Lung (tissue), 12 donors: ENCODE data around the gene FHOD3. TPM values are rescaled to one million over a fixed set of nuclear protein-coding genes. Genes with fewer than 3 reads are reported as not detected.

Experiments
- ATAC-seq: fragments of 200-7000 bp; cut with Tn5 transposase; one replicate; pipeline ENCODE4 v1.9.1; 2020; ENCODE audit warnings: moderate number of reproducible peaks; ENCODE audit not compliant: insufficient read depth, low FRiP score
- DNase-seq, 3 donors: peaks; one replicate each; pipeline ENCODE4 v3.0.0-alpha.2; 2013 to 2017
- H3K27ac ChIP-seq, 2 donors: one replicate each; pipeline ENCODE4 v1.5.1; 2013; ENCODE audit warnings: mild to moderate bottlenecking in 2 of 2, moderate library complexity in 2 of 2, control low read depth in 1 of 2, inconsistent platforms in 1 of 2, low read depth in 1 of 2, low read length in 1 of 2
- H3K27me3 ChIP-seq, 3 donors: one replicate each; pipeline ENCODE4 v1.5.1; 2013; ENCODE audit warnings: low read length in 2 of 3; ENCODE audit not compliant: control insufficient read depth in 3 of 3, insufficient read depth in 3 of 3
- H3K36me3 ChIP-seq, 4 donors: one replicate each; pipeline ENCODE4 v1.5.1; 2013; ENCODE audit warnings: low read length in 4 of 4, mild to moderate bottlenecking in 1 of 4, moderate library complexity in 1 of 4; ENCODE audit not compliant: control insufficient read depth in 4 of 4, insufficient read depth in 4 of 4
- H3K4me1 ChIP-seq, 5 donors: one replicate each; pipeline ENCODE4 v1.5.1; 2013; ENCODE audit warnings: low read length in 5 of 5, mild to moderate bottlenecking in 2 of 5, moderate library complexity in 1 of 5; ENCODE audit not compliant: control insufficient read depth in 5 of 5, insufficient read depth in 5 of 5
- H3K4me3 ChIP-seq: one replicate; pipeline ENCODE4 v1.5.1; 2013; ENCODE audit warnings: mild to moderate bottlenecking, control low read depth, moderate library complexity
- H3K9ac ChIP-seq, 2 donors: one replicate each; pipeline ENCODE4 v1.5.1; 2013; ENCODE audit warnings: low read length in 2 of 2, control low read depth in 1 of 2; ENCODE audit not compliant: insufficient read depth in 1 of 2
- H3K9me3 ChIP-seq, 4 donors: one replicate each; pipeline ENCODE4 v1.5.1; 2013; ENCODE audit warnings: low read length in 3 of 4, mild to moderate bottlenecking in 1 of 4, moderate library complexity in 1 of 4; ENCODE audit not compliant: control insufficient read depth in 4 of 4, insufficient read depth in 3 of 4
- WGBS, 2 donors: extraction: QIAGEN DNeasy Blood & Tissue Kit; methylation state at CpG; one replicate each; pipeline ENCODE4 v1.1.7; 2013; 5-methylcytosine and 5-hydroxymethylcytosine counted together
- polyA plus RNA-seq, 2 donors: library from polyadenylated mRNA; stranded (reverse); fragments of 200-250 nt; gene quantifications; one replicate each; pipeline ENCODE4 v1.2.1, GENCODE V29; 2013
- total RNA-seq, 2 donors: library from RNA; depleted of rRNA in 1 of 2; stranded (reverse); fragments of >200 nt in 1 of 2; gene quantifications; one replicate each; pipeline ENCODE4 v1.2.1, GENCODE V29; 2014 to 2021
- TF ChIP-seq, protein P1 (sequence below): IDR thresholded peaks from 2 replicates; pipeline ENCODE4 v1.5.1; 2012; ENCODE audit warnings: mild to moderate bottlenecking; ENCODE audit errors: control extremely low read depth, extremely low read depth
- donor health status: control.
- donor health status: control.
- donor health status: Bipolar disorder and iron deficiency.
- donor health status: healthy.
- donor health status: DM: yes; HTN: yes; CAD: no.

Gene FHOD3
- total and polyA plus RNA-seq, 4 donors, result 1.0 to 7.4 (median 2.9) TPM

DNA sequence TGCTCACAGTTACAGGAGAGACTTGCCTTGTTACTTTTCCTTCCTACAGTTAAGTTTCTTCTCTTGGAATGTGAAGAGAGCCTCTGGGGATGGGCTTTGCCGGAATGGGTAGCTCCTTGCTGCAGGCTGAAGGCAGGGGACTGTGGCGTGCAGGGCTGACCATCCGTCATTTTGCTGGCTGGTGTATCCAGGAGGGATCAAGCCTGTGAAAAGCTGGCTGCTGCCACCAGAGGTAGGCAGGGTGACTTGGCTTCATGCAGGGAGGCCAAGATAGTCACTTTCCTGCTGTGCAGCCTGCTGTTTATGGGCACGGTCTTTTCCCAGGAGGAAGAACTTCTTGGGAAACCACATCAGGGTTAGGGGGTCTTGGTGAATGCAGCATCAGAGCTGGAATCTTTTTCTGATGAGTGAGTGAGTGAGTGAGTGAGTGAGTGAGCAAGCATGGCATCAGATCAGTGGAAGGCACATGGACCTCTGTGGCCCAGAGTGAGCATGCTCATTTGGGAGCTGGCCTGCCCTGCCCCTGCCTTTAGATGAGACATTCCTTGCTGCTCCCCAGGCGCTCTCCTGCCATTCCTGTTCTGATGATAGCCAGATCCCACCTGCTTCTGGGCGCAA lies 33.0 kb downstream of the FHOD3 start:
- peak overlapping the region in 1 of 2 donors; percentile 48 for H3K27ac ChIP-seq
- H3K4me3 ChIP-seq, result no peak overlapping the region
- 77 to 82% methylated on average over 6 of the region's 6 CpGs for WGBS, 2 donors
- no peaks in the 10 kb centered on the region for H3K27me3 ChIP-seq
- DNase-seq (no peak), ATAC-seq (no peak)
- TF ChIP-seq, protein P1, sequence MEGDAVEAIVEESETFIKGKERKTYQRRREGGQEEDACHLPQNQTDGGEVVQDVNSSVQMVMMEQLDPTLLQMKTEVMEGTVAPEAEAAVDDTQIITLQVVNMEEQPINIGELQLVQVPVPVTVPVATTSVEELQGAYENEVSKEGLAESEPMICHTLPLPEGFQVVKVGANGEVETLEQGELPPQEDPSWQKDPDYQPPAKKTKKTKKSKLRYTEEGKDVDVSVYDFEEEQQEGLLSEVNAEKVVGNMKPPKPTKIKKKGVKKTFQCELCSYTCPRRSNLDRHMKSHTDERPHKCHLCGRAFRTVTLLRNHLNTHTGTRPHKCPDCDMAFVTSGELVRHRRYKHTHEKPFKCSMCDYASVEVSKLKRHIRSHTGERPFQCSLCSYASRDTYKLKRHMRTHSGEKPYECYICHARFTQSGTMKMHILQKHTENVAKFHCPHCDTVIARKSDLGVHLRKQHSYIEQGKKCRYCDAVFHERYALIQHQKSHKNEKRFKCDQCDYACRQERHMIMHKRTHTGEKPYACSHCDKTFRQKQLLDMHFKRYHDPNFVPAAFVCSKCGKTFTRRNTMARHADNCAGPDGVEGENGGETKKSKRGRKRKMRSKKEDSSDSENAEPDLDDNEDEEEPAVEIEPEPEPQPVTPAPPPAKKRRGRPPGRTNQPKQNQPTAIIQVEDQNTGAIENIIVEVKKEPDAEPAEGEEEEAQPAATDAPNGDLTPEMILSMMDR, result no peak
- no peak overlapping the region for H3K9ac ChIP-seq
- peaks cover 0 to 26% (median 8%) of the 10 kb centered on the region in 5 donors for H3K4me1 ChIP-seq
- no peaks in the 10 kb centered on the region for H3K9me3 ChIP-seq
- no peaks in the 10 kb centered on the region for H3K36me3 ChIP-seq

DNA sequence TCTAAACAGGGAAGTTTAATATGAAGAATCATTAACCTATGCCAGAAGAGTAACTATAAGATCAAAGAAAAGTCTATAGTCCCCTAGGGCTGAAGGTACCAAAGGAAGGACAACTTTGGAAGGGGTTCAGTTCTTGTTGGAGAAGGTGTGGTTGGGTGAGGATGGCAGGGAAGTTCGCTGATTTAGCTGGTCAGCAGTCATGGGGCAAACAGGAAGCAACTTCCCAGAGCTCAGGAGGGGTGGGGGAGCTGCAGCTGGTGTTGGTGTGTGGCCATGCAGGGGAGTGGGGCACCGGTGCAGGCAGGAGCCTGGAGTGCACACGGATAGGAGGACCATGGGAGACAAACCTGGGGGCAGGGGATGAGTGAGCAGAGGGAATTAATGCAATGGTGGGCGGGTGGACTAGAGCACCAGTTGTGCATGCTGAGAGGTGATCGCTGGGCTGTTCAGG lies 34.0 kb downstream of the FHOD3 start:
- 49 to 51% methylated on average over 5 of the region's 5 CpGs for WGBS, 2 donors
- no peak overlapping the region for H3K9ac ChIP-seq
- no peak overlapping the region for H3K27ac ChIP-seq
- ATAC-seq, result no peak
- DNase-seq, result no peak
- no peaks in the 10 kb centered on the region for H3K9me3 ChIP-seq
- no peaks in the 10 kb centered on the region for H3K27me3 ChIP-seq
- TF ChIP-seq, protein P1, result no peak
- no peaks in the 10 kb centered on the region for H3K36me3 ChIP-seq
- H3K4me1 ChIP-seq, result peaks cover 0 to 26% (median 8%) of the 10 kb centered on the region in 5 donors
- H3K4me3 ChIP-seq, result no peak overlapping the region

DNA sequence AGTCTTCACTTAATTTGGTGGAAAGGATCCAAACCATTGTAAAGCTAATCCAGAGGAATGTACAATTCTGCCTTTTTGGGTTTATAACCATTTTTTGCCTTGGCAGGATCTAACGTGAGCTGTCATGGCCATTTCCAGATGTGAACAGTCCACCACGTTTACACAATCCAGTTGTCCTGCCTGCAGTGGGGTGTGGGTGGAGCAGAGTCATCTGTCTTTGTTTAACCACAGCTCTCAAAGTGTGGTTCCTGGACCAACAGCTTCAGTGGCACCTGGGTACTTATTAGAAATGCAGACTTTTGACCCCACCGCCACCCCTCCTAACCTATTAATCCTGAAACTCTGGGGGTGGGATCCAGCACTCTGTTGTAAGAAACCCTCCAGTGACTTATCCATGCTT lies 35.9 kb downstream of the FHOD3 start:
- WGBS, 2 donors, result 46 to 56% methylated on average over 3 of the region's 3 CpGs
- Histone ChIP-seq H3K9ac (no peak overlapping the region), H3K36me3 (no peaks in the 10 kb centered on the region), H3K9me3 (no peaks in the 10 kb centered on the region), H3K4me3 (no peak overlapping the region), H3K27ac (no peak overlapping the region), H3K27me3 (no peaks in the 10 kb centered on the region), H3K4me1 (peaks cover 0 to 28% (median 4%) of the 10 kb centered on the region in 5 donors)
- TF ChIP-seq, protein P1, result no peak
- DNase-seq (peak; percentile 74 to 93 (median 82)), ATAC-seq (no peak)

DNA sequence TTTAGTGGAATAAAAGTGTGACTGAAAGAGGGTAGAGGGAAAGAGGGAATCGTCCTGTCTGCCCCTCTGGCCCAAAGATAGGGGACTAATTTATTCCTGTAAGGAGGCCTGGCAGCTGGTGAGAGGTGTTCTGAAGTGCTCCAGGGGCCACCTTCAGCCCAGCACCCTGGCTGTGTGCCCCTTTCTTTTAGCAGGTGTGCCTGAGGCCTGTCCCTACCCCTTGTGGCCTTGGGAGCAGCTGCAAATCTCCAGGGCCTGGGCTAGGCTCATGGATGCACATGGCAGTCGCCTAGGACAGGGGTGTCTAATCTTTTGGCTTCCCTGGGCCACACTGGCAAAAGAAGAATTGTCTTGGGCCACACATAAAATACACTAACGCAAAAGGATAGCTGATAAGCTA lies 37.3 kb downstream of the FHOD3 start:
- no peak overlapping the region for H3K27ac ChIP-seq
- H3K4me3 ChIP-seq, result no peak overlapping the region
- H3K4me1 ChIP-seq, result peaks cover 0 to 31% (median 7%) of the 10 kb centered on the region in 5 donors
- 79 to 83% methylated on average over 3 of the region's 3 CpGs for WGBS, 2 donors
- DNase-seq, result no peak
- H3K9me3 ChIP-seq, result no peaks in the 10 kb centered on the region
- no peaks in the 10 kb centered on the region for H3K36me3 ChIP-seq
- no peak overlapping the region for H3K9ac ChIP-seq
- ATAC-seq, result no peak
- H3K27me3 ChIP-seq, result no peaks in the 10 kb centered on the region
- TF ChIP-seq, protein P1, result no peak
